ENCODE measurements around the gene IGLL1.
A peak's percentile ranks its signal among the peaks of the same experiment; 100 is the strongest.

IGLL1 gene

GRCh38 chr22:23531283-23531956, 48.7 kb downstream of the IGLL1 start:
- no peak for DNase-seq (ENCODE audit: low read depth)
- no peak overlapping the region for H3K4me3 ChIP-seq (ENCODE audit: low read depth, low read length)
- no peak for TF ChIP-seq CTCF (IDR thresholded peaks at IDR 0.05; ENCODE audit: low read depth, low read length)
- TF ChIP-seq MAX (IDR thresholded peaks at IDR 0.05; ENCODE audit: low read depth, low read length): no peak
- no peak for TF ChIP-seq POLR2A (IDR thresholded peaks at IDR 0.05; ENCODE audit: extremely low read depth, insufficient read length)
- no peak for TF ChIP-seq MYC (IDR thresholded peaks at IDR 0.05; ENCODE audit: low read depth, low read length)

- no peak overlapping the region for H3K4me3 ChIP-seq (ENCODE audit: low read depth, low read length)
- no peak for TF ChIP-seq MYC (IDR thresholded peaks at IDR 0.05; ENCODE audit: low read depth, low read length)
- TF ChIP-seq MAX (IDR thresholded peaks at IDR 0.05; ENCODE audit: low read depth, low read length): no peak
- no peak for TF ChIP-seq CTCF (IDR thresholded peaks at IDR 0.05; ENCODE audit: low read depth, low read length)
- TF ChIP-seq POLR2A (IDR thresholded peaks at IDR 0.05; ENCODE audit: extremely low read depth, insufficient read length): no peak
- no peak for DNase-seq (ENCODE audit: low read depth)
These were observed 49.3 kb downstream of the IGLL1 start for GRCh38 chr22:23530766-23531282.

GRCh38 chr22:23530106-23530505, 50.0 kb downstream of the IGLL1 start:
- no peak overlapping the region for H3K4me3 ChIP-seq (ENCODE audit: low read depth, low read length)
- no peak for TF ChIP-seq CTCF (IDR thresholded peaks at IDR 0.05; ENCODE audit: low read depth, low read length)
- no peak for TF ChIP-seq MAX (IDR thresholded peaks at IDR 0.05; ENCODE audit: low read depth, low read length)
- TF ChIP-seq MYC (IDR thresholded peaks at IDR 0.05; ENCODE audit: low read depth, low read length): no peak
- TF ChIP-seq POLR2A (IDR thresholded peaks at IDR 0.05; ENCODE audit: extremely low read depth, insufficient read length): no peak
- no peak for DNase-seq (ENCODE audit: low read depth)

- no peak for DNase-seq (ENCODE audit: low read depth)
- no peak for TF ChIP-seq MAX (IDR thresholded peaks at IDR 0.05; ENCODE audit: low read depth, low read length)
- no peak for TF ChIP-seq MYC (IDR thresholded peaks at IDR 0.05; ENCODE audit: low read depth, low read length)
- TF ChIP-seq CTCF (IDR thresholded peaks at IDR 0.05; ENCODE audit: low read depth, low read length): no peak
- no peak for TF ChIP-seq POLR2A (IDR thresholded peaks at IDR 0.05; ENCODE audit: extremely low read depth, insufficient read length)
- no peak overlapping the region for H3K4me3 ChIP-seq (ENCODE audit: low read depth, low read length)
These were observed 50.7 kb downstream of the IGLL1 start for GRCh38 chr22:23529166-23530103.

GRCh38 chr22:23527971-23528740, 51.9 kb downstream of the IGLL1 start:
- no peak overlapping the region for H3K4me3 ChIP-seq (ENCODE audit: low read depth, low read length)
- DNase-seq (ENCODE audit: low read depth): peak; percentile 54
- no peak for TF ChIP-seq MYC (IDR thresholded peaks at IDR 0.05; ENCODE audit: low read depth, low read length)
- no peak for TF ChIP-seq POLR2A (IDR thresholded peaks at IDR 0.05; ENCODE audit: extremely low read depth, insufficient read length)
- TF ChIP-seq CTCF (IDR thresholded peaks at IDR 0.05; ENCODE audit: low read depth, low read length): no peak
- TF ChIP-seq MAX (IDR thresholded peaks at IDR 0.05; ENCODE audit: low read depth, low read length): no peak
